Mesenchymal stem cell (in vitro differentiated cells and primary cell): ENCODE data around the gene GPATCH1.

ENCODE experiments used
- DNase-seq: peaks from one replicate; pipeline ENCODE4 v3.0.0-alpha.2; 2013
- H2AFZ ChIP-seq: one replicate; pipeline ENCODE4 v1.6.1; 2013; ENCODE audit warnings: low read depth, mild to moderate bottlenecking, control low read depth, inconsistent platforms, low read length, moderate library complexity
- H2AK5ac ChIP-seq: 2 replicates; pipeline ENCODE4 v1.6.1; 2013; ENCODE audit warnings: low read length, moderate library complexity, mild to moderate bottlenecking, inconsistent platforms; ENCODE audit not compliant: severe bottlenecking
- H2BK120ac ChIP-seq: one replicate; pipeline ENCODE4 v1.6.1; 2013; ENCODE audit warnings: low read depth, mild to moderate bottlenecking, inconsistent platforms, low read length, moderate library complexity
- H2BK12ac ChIP-seq, 2 experiments: one replicate each; pipeline ENCODE4 v1.6.1; 2013; ENCODE audit warnings: inconsistent platforms in 2 of 2, low read length in 2 of 2, mild to moderate bottlenecking in 2 of 2, moderate library complexity in 2 of 2, control low read depth in 1 of 2
- H2BK15ac ChIP-seq: one replicate; pipeline ENCODE4 v1.6.1; 2013; ENCODE audit warnings: mild to moderate bottlenecking, low read depth, inconsistent platforms; ENCODE audit not compliant: poor library complexity, severe bottlenecking
- H2BK5ac ChIP-seq: 2 replicates; pipeline ENCODE4 v1.6.1; 2013; ENCODE audit warnings: low read depth, mild to moderate bottlenecking, low read length, control low read depth, inconsistent platforms; ENCODE audit not compliant: poor library complexity, severe bottlenecking
- H3K14ac ChIP-seq, 2 experiments: one replicate each; pipeline ENCODE4 v1.6.1; 2013; ENCODE audit warnings: inconsistent platforms in 2 of 2, low read length in 2 of 2, control low read depth in 1 of 2, mild to moderate bottlenecking in 1 of 2, moderate library complexity in 1 of 2
- H3K18ac ChIP-seq, 2 experiments: one replicate each; pipeline ENCODE4 v1.6.1; 2013; ENCODE audit warnings: inconsistent platforms in 2 of 2, low read length in 2 of 2, control low read depth in 1 of 2, low read depth in 1 of 2, mild to moderate bottlenecking in 1 of 2
- H3K23ac ChIP-seq, 2 experiments: one replicate each; pipeline ENCODE4 v1.6.1; 2013; ENCODE audit warnings: inconsistent platforms in 2 of 2, low read length in 2 of 2, mild to moderate bottlenecking in 2 of 2, moderate library complexity in 2 of 2, control low read depth in 1 of 2
- H3K27ac ChIP-seq: 2 replicates; pipeline ENCODE4 v1.5.1; 2013; ENCODE audit warnings: mild to moderate bottlenecking, moderate library complexity, low read length, control low read depth, inconsistent platforms; ENCODE audit not compliant: poor library complexity, severe bottlenecking
- H3K27me3 ChIP-seq, 2 experiments: 2 replicates each; pipeline versions ENCODE4 v1.6.1 to v1.7.0; 2013; ENCODE audit warnings: low read length in 2 of 2, mild to moderate bottlenecking in 2 of 2, moderate library complexity in 2 of 2, control low read depth in 1 of 2, inconsistent platforms in 1 of 2; ENCODE audit not compliant: control insufficient read depth in 1 of 2, insufficient read depth in 1 of 2
- H3K36me3 ChIP-seq, 2 experiments: 2 replicates each; pipeline versions ENCODE4 v1.6.1 to v1.7.0; 2013; ENCODE audit warnings: low read length in 2 of 2, control low read depth in 1 of 2, inconsistent platforms in 1 of 2, low read depth in 1 of 2, mild to moderate bottlenecking in 1 of 2; ENCODE audit not compliant: insufficient read depth in 2 of 2, control insufficient read depth in 1 of 2
- H3K4ac ChIP-seq, 2 experiments: one replicate each; pipeline ENCODE4 v1.6.1; 2013; ENCODE audit warnings: inconsistent platforms in 2 of 2, low read length in 2 of 2, mild to moderate bottlenecking in 2 of 2, moderate library complexity in 2 of 2, control low read depth in 1 of 2, low read depth in 1 of 2
- H3K4me1 ChIP-seq: 2 replicates; pipeline ENCODE4 v1.6.1; 2013; ENCODE audit warnings: low read depth, low read length, control low read depth; ENCODE audit not compliant: control insufficient read depth, insufficient read depth
- H3K4me2 ChIP-seq: 2 replicates; pipeline ENCODE4 v1.6.1; 2013; ENCODE audit warnings: low read length, mild to moderate bottlenecking, inconsistent platforms; ENCODE audit not compliant: poor library complexity, severe bottlenecking
- H3K4me3 ChIP-seq, 2 experiments: 2 replicates each; pipeline versions ENCODE4 v1.5.1 to v1.7.0; 2013; ENCODE audit warnings: low read length in 2 of 2, mild to moderate bottlenecking in 2 of 2, control low read depth in 1 of 2, low read depth in 1 of 2; ENCODE audit not compliant: insufficient read depth in 1 of 2
- H3K79me1 ChIP-seq: replicated peaks from 2 replicates; pipeline ENCODE4 v1.6.1; 2013; ENCODE audit warnings: mild to moderate bottlenecking, control low read depth, low read length, inconsistent platforms; ENCODE audit not compliant: poor library complexity, severe bottlenecking
- H3K9ac ChIP-seq: 2 replicates; pipeline ENCODE4 v1.7.0; 2013; ENCODE audit warnings: mild to moderate bottlenecking, low read length, moderate library complexity
- H3K9me3 ChIP-seq: 2 replicates; pipeline ENCODE4 v1.7.0; 2013; ENCODE audit warnings: mild to moderate bottlenecking, low read length; ENCODE audit not compliant: control insufficient read depth
- H4K8ac ChIP-seq: one replicate; pipeline ENCODE4 v1.6.1; 2013; ENCODE audit warnings: inconsistent platforms, mild to moderate bottlenecking, low read length, moderate library complexity
- H4K91ac ChIP-seq: one replicate; pipeline ENCODE4 v1.6.1; 2013; ENCODE audit warnings: mild to moderate bottlenecking, low read length, inconsistent platforms
- WGBS: methylation state at CpG from one replicate; pipeline ENCODE4 v1.1.7; 2013; ENCODE audit warnings: mixed read lengths; 5-methylcytosine and 5-hydroxymethylcytosine counted together

Gene GPATCH1

GRCh38 chr19:33132425-33132824 is 51.4 kb downstream of the GPATCH1 start:
- H3K9ac ChIP-seq, result no peak overlapping the region
- 92% methylated on average over 15 of the region's 15 CpGs for WGBS

DNA sequence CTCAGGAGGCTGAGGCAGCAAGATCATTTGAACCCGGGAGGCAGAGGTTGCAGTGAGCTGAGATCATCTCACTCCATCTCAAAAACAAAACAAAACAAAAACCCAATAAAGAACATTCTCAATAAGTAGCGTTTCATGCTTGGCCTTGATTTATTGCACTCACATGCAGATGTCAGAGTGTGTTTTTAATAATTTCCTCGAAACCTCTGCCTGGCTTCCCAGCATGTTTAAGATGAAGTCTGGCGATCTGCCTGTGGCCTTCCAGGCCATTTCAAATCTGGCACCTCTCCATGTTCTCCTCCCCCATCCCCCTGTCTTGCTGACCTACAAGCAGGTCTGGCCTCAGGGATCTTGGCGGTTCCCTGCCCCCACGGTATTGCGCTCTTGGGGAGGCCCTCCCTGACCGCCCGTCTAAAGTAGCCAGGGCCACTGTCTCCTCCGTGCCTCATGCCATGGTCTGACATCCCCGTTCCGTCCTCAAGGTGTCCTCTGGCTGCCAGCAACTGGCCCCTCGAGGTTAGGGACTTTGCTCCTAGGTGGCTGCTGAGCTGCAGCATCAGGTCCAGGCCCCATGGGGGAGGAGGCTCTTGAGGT is 52.6 kb downstream of the GPATCH1 start:
- H4K8ac ChIP-seq, result peak overlapping the region; percentile 23
- H3K4me2 ChIP-seq, result no peak overlapping the region
- H3K9me3 ChIP-seq, result no peaks in the 10 kb centered on the region
- H3K14ac ChIP-seq, result peak overlapping the region in 1 of 2 experiments; percentile 75
- H2BK5ac ChIP-seq, result no peak overlapping the region
- DNase-seq, result no peak
- peak overlapping the region in 1 of 2 experiments; percentile 5 for H3K18ac ChIP-seq
- H3K27ac ChIP-seq, result no peak overlapping the region
- H3K4me1 ChIP-seq, result peaks cover 6% of the 10 kb centered on the region
- no peak overlapping the region for H3K23ac ChIP-seq
- H3K27me3 ChIP-seq, result peaks cover 0 to 4% of the 10 kb centered on the region in 2 experiments
- H2AFZ ChIP-seq, result no peak overlapping the region
- 74% methylated on average over 13 of the region's 13 CpGs for WGBS
- H3K9ac ChIP-seq, result no peak overlapping the region
- H3K36me3 ChIP-seq, result peaks cover 10 to 33% of the 10 kb centered on the region in 2 experiments
- H2BK120ac ChIP-seq, result no peak overlapping the region
- no peak overlapping the region for H3K4ac ChIP-seq
- no peak overlapping the region for H3K4me3 ChIP-seq
- no peak overlapping the region for H4K91ac ChIP-seq
- H2BK15ac ChIP-seq, result no peak overlapping the region
- no peak overlapping the region for H2AK5ac ChIP-seq
- H3K79me1 ChIP-seq, result peaks cover under 1% of the 10 kb centered on the region
- no peak overlapping the region for H2BK12ac ChIP-seq

More at GRCh38 chr19:33132425-33132824, 51.4 kb downstream of the GPATCH1 start:
- no peak overlapping the region for H3K4me3 ChIP-seq
- no peak for DNase-seq
- no peak overlapping the region for H3K4me2 ChIP-seq
- H3K14ac ChIP-seq, result no peak overlapping the region
- no peak overlapping the region for H3K4ac ChIP-seq
- H2AK5ac ChIP-seq, result no peak overlapping the region
- no peak overlapping the region for H3K27ac ChIP-seq
- H4K8ac ChIP-seq, result no peak overlapping the region
- no peaks in the 10 kb centered on the region for H3K9me3 ChIP-seq
- H3K36me3 ChIP-seq, result peaks cover 16 to 38% of the 10 kb centered on the region in 2 experiments
- peaks cover 6% of the 10 kb centered on the region for H3K4me1 ChIP-seq
- H2BK5ac ChIP-seq, result no peak overlapping the region
- H4K91ac ChIP-seq, result no peak overlapping the region
- no peak overlapping the region for H2BK15ac ChIP-seq
- H3K79me1 ChIP-seq, result peaks cover 1% of the 10 kb centered on the region
- no peak overlapping the region for H3K18ac ChIP-seq
- no peak overlapping the region for H2BK120ac ChIP-seq
- H3K27me3 ChIP-seq, result peaks cover 0 to 4% of the 10 kb centered on the region in 2 experiments
- H2BK12ac ChIP-seq, result no peak overlapping the region
- H2AFZ ChIP-seq, result no peak overlapping the region
- no peak overlapping the region for H3K23ac ChIP-seq

DNA sequence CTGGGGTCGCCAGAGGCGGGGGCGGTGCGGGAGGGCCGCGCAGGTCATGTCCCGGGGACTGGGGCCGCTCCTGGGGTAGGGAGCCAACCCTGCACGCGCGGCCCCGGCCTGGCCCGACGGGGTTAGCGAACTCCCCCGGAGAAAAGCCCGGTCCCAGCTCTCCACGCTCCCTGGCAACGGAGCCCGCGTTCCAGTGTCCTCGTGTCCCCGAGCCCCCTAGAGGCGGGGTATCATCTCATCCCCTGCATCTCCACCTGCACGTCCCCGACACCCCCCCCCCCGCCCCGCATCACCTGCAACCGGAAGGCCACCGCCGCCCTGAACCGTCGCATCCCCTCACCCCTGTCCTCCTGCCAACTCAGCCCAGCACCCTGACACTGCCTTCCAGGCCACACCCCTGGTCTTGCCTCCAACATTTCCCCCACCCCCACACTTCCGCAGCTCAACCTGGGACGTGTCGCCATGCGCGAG is 53.6 kb downstream of the GPATCH1 start:
- DNase-seq, result no peak
- Histone ChIP-seq H4K91ac (no peak overlapping the region), H4K8ac (no peak overlapping the region), H3K27me3 (peaks cover 0 to 4% of the 10 kb centered on the region in 2 experiments), H3K27ac (no peak overlapping the region), H3K4me1 (peaks cover 6% of the 10 kb centered on the region), H3K79me1 (no peaks in the 10 kb centered on the region), H2BK12ac (no peak overlapping the region), H2BK120ac (no peak overlapping the region), H3K36me3 (peaks cover 6 to 28% of the 10 kb centered on the region in 2 experiments), H3K23ac (no peak overlapping the region), H2BK5ac (no peak overlapping the region), H3K9me3 (no peaks in the 10 kb centered on the region), H2AK5ac (no peak overlapping the region), H3K18ac (no peak overlapping the region), H3K4ac (no peak overlapping the region), H2BK15ac (no peak overlapping the region), H3K4me3 (no peak overlapping the region), H2AFZ (no peak overlapping the region), H3K14ac (no peak overlapping the region), H3K9ac (no peak overlapping the region), H3K4me2 (no peak overlapping the region)
- WGBS, result 44% methylated on average over 11 of the region's 38 CpGs

DNA sequence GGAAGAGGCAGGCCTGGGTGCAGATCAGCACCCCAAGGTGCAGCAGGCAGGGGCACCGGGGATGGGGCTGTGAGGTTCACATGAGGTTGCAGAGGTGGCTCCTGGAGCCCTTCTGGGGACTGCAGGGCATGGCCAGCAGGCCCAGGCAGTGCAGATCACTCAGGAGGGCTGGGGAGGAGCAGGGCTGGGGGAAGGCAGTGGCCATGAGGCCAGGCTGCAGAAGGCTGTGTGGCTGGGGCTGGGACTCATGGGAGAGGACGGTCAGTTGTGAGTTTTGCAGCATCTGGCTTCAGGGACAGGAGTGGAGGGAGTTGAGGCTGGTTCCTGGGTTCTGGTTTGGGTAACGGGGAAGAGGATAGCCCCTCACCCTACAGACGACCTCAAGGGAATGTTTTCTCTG is 58.2 kb downstream of the GPATCH1 start:
- H3K27ac ChIP-seq, result no peak overlapping the region
- H3K36me3 ChIP-seq, result no peaks in the 10 kb centered on the region
- no peak overlapping the region for H2BK120ac ChIP-seq
- no peaks in the 10 kb centered on the region for H3K79me1 ChIP-seq
- H2BK15ac ChIP-seq, result no peak overlapping the region
- H3K9me3 ChIP-seq, result no peaks in the 10 kb centered on the region
- H2AFZ ChIP-seq, result no peak overlapping the region
- no peak overlapping the region for H4K8ac ChIP-seq
- H3K4me2 ChIP-seq, result no peak overlapping the region
- H3K4me3 ChIP-seq, result no peak overlapping the region
- no peak overlapping the region for H3K4ac ChIP-seq
- no peak overlapping the region for H4K91ac ChIP-seq
- no peak overlapping the region for H3K9ac ChIP-seq
- H3K14ac ChIP-seq, result no peak overlapping the region
- 49% methylated on average over 4 of the region's 4 CpGs for WGBS
- no peak overlapping the region for H2BK12ac ChIP-seq
- H2AK5ac ChIP-seq, result no peak overlapping the region
- no peak overlapping the region for H3K18ac ChIP-seq
- H3K23ac ChIP-seq, result no peak overlapping the region
- peaks cover 3% of the 10 kb centered on the region for H3K4me1 ChIP-seq
- no peak for DNase-seq
- H3K27me3 ChIP-seq, result peaks cover 0 to 10% of the 10 kb centered on the region in 2 experiments
- H2BK5ac ChIP-seq, result no peak overlapping the region
